ENCODE results near the gene APOA1.

The APOA1 gene

GRCh38 chr11:116791813-116792143 lies 45.6 kb downstream of the APOA1 start, which contains the start of gene APOA5:
Gene APOA5 (minus strand): TSS chr11:116791879. CDS start chr11:116791860, 19 bp downstream.
- H3K4me1 ChIP-seq (ENCODE audit: control insufficient read depth, insufficient read depth, low read length): peaks cover 40% of the 10 kb centered on the region
- no peak within 1 kb of the TSS for H3K9ac ChIP-seq (ENCODE audit: low read depth, low read length)
- peak within 1 kb of the TSS; percentile 36 for H3K4me3 ChIP-seq (ENCODE audit: low read length)
- H3K4me2 ChIP-seq (ENCODE audit: low read length): peak within 1 kb of the TSS; percentile 68
- no peaks in the 10 kb centered on the region for H3K27me3 ChIP-seq (ENCODE audit: control insufficient read depth, insufficient read depth, low read length)
- no peaks in the 10 kb centered on the region for H3K9me3 ChIP-seq (replicated peaks; ENCODE audit: low read length)
- peaks cover under 1% of the 10 kb centered on the region for H3K36me3 ChIP-seq (ENCODE audit: insufficient read depth, low read length)

GRCh38 chr11:116791002-116791812 lies 46.2 kb downstream of the APOA1 start:
- H3K9ac ChIP-seq (ENCODE audit: low read depth, low read length): no peak overlapping the region
- H3K36me3 ChIP-seq (ENCODE audit: insufficient read depth, low read length): peaks cover 6% of the 10 kb centered on the region
- H3K4me1 ChIP-seq (ENCODE audit: control insufficient read depth, insufficient read depth, low read length): peaks cover 46% of the 10 kb centered on the region
- H3K4me3 ChIP-seq (ENCODE audit: low read length): peak overlapping the region; percentile 36
- H3K4me2 ChIP-seq (ENCODE audit: low read length): peak overlapping the region; percentile 68
- H3K9me3 ChIP-seq (replicated peaks; ENCODE audit: low read length): no peaks in the 10 kb centered on the region
- no peaks in the 10 kb centered on the region for H3K27me3 ChIP-seq (ENCODE audit: control insufficient read depth, insufficient read depth, low read length)

GRCh38 chr11:116790167-116791001 lies 47.0 kb downstream of the APOA1 start:
- no peaks in the 10 kb centered on the region for H3K9me3 ChIP-seq (replicated peaks; ENCODE audit: low read length)
- peaks cover 47% of the 10 kb centered on the region for H3K4me1 ChIP-seq (ENCODE audit: control insufficient read depth, insufficient read depth, low read length)
- H3K36me3 ChIP-seq (ENCODE audit: insufficient read depth, low read length): peaks cover 15% of the 10 kb centered on the region
- no peak overlapping the region for H3K4me3 ChIP-seq (ENCODE audit: low read length)
- H3K27me3 ChIP-seq (ENCODE audit: control insufficient read depth, insufficient read depth, low read length): no peaks in the 10 kb centered on the region
- H3K4me2 ChIP-seq (ENCODE audit: low read length): no peak overlapping the region
- H3K9ac ChIP-seq (ENCODE audit: low read depth, low read length): no peak overlapping the region

- Histone ChIP-seq H3K36me3 (ENCODE audit: insufficient read depth, low read length) (peaks cover 29% of the 10 kb centered on the region), H3K9me3 (replicated peaks; ENCODE audit: low read length) (no peaks in the 10 kb centered on the region), H3K4me3 (ENCODE audit: low read length) (no peak overlapping the region), H3K4me1 (ENCODE audit: control insufficient read depth, insufficient read depth, low read length) (peaks cover 47% of the 10 kb centered on the region), H3K9ac (ENCODE audit: low read depth, low read length) (no peak overlapping the region), H3K27me3 (ENCODE audit: control insufficient read depth, insufficient read depth, low read length) (no peaks in the 10 kb centered on the region), H3K4me2 (ENCODE audit: low read length) (peak overlapping the region; percentile 94)
Observed at GRCh38 chr11:116788975-116789374, 48.4 kb downstream of the APOA1 start.

GRCh38 chr11:116788534-116788933 lies 48.9 kb downstream of the APOA1 start:
- Histone ChIP-seq H3K9ac (ENCODE audit: low read depth, low read length) (peak overlapping the region; percentile 86), H3K4me1 (ENCODE audit: control insufficient read depth, insufficient read depth, low read length) (peaks cover 43% of the 10 kb centered on the region), H3K4me2 (ENCODE audit: low read length) (peak overlapping the region; percentile 94), H3K36me3 (ENCODE audit: insufficient read depth, low read length) (peaks cover 33% of the 10 kb centered on the region), H3K9me3 (replicated peaks; ENCODE audit: low read length) (no peaks in the 10 kb centered on the region), H3K27me3 (ENCODE audit: control insufficient read depth, insufficient read depth, low read length) (no peaks in the 10 kb centered on the region), H3K4me3 (ENCODE audit: low read length) (peak overlapping the region; percentile 77)

GRCh38 chr11:116787786-116788486 lies 49.5 kb downstream of the APOA1 start, which contains the start of gene ZPR1:
Gene ZPR1 (minus strand): TSS chr11:116788023. CDS start chr11:116787990, 33 bp downstream.
- Histone ChIP-seq H3K36me3 (ENCODE audit: insufficient read depth, low read length) (peaks cover 39% of the 10 kb centered on the region), H3K9ac (ENCODE audit: low read depth, low read length) (peak within 1 kb of the TSS; percentile 86), H3K4me2 (ENCODE audit: low read length) (peak within 1 kb of the TSS; percentile 94), H3K27me3 (ENCODE audit: control insufficient read depth, insufficient read depth, low read length) (no peaks in the 10 kb centered on the region), H3K9me3 (replicated peaks; ENCODE audit: low read length) (no peaks in the 10 kb centered on the region), H3K4me3 (ENCODE audit: low read length) (peak within 1 kb of the TSS; percentile 77), H3K4me1 (ENCODE audit: control insufficient read depth, insufficient read depth, low read length) (peaks cover 40% of the 10 kb centered on the region)

DNA sequence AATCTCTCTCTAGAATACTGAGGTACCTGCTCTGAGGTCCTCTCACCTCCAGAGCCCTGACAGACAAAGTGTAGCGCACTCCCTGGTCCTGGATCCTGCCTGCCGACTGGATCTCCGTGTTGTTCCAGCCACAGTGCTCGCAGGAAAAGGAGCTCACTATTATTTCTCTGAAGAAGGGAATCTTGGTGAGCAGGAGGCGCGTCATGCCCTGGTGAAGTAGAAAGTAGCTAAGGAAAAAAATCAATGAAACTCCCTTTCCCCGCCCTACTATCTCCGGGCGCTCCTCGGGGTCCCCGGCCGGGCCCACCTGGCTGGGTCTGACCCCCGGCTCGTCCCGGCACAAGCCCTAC lies 50.0 kb downstream of the APOA1 start:
- peaks cover 44% of the 10 kb centered on the region for H3K36me3 ChIP-seq (ENCODE audit: insufficient read depth, low read length)
- H3K4me2 ChIP-seq (ENCODE audit: low read length): peak overlapping the region; percentile 94
- H3K9ac ChIP-seq (ENCODE audit: low read depth, low read length): peak overlapping the region; percentile 86
- H3K27me3 ChIP-seq (ENCODE audit: control insufficient read depth, insufficient read depth, low read length): no peaks in the 10 kb centered on the region
- no peaks in the 10 kb centered on the region for H3K9me3 ChIP-seq (replicated peaks; ENCODE audit: low read length)
- H3K4me1 ChIP-seq (ENCODE audit: control insufficient read depth, insufficient read depth, low read length): peaks cover 37% of the 10 kb centered on the region
- H3K4me3 ChIP-seq (ENCODE audit: low read length): peak overlapping the region; percentile 77

DNA sequence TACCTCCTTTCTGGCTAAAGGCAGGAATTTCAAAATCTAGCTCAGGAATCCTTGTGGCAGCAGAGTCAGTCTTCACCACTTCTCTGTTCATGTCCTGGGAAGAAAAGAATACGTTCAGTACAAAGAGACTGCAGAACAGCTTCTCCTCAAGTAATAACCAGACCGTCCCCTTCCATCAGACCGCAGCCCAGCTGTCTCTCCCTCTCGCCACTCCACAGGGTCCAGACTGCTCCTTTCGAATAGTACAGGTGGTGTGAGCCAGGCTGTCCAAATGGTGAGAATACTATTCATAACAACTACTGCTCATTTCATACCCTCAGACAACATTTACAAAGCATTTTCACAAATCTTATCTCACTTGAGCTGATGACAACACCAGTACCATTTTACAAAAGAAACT lies 50.5 kb downstream of the APOA1 start:
- Histone ChIP-seq H3K4me1 (ENCODE audit: control insufficient read depth, insufficient read depth, low read length) (peaks cover 33% of the 10 kb centered on the region), H3K4me3 (ENCODE audit: low read length) (peak overlapping the region; percentile 77), H3K27me3 (ENCODE audit: control insufficient read depth, insufficient read depth, low read length) (no peaks in the 10 kb centered on the region), H3K9me3 (replicated peaks; ENCODE audit: low read length) (no peaks in the 10 kb centered on the region), H3K36me3 (ENCODE audit: insufficient read depth, low read length) (peaks cover 49% of the 10 kb centered on the region), H3K9ac (ENCODE audit: low read depth, low read length) (peak overlapping the region; percentile 86), H3K4me2 (ENCODE audit: low read length) (peak overlapping the region; percentile 94)

DNA sequence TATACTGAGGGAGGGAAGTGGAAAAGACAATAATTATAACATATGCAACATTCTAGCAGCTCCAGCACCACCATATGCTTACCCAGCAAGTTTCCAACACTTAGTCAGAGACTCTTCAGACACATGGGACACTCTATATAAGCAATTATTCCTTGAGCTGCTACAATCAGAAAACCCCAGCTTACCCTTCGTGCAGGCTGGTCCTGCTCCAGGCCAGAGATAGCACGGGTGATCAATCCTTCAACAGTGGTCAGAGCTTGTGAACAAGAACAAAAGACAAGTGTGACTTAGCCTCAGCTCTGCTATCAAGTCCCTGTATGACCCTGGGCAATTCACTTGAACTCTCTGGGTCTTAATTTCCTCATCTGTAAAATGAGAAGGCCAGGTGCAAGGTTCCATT lies 51.1 kb downstream of the APOA1 start:
- H3K9me3 ChIP-seq (replicated peaks; ENCODE audit: low read length): no peaks in the 10 kb centered on the region
- peak overlapping the region; percentile 94 for H3K4me2 ChIP-seq (ENCODE audit: low read length)
- peaks cover 53% of the 10 kb centered on the region for H3K36me3 ChIP-seq (ENCODE audit: insufficient read depth, low read length)
- H3K4me3 ChIP-seq (ENCODE audit: low read length): peak overlapping the region; percentile 77
- H3K4me1 ChIP-seq (ENCODE audit: control insufficient read depth, insufficient read depth, low read length): peaks cover 27% of the 10 kb centered on the region
- H3K9ac ChIP-seq (ENCODE audit: low read depth, low read length): peak overlapping the region; percentile 86
- no peaks in the 10 kb centered on the region for H3K27me3 ChIP-seq (ENCODE audit: control insufficient read depth, insufficient read depth, low read length)

All from skeletal muscle satellite cell (primary cell).